Breast epithelium (tissue), 4 donors: ENCODE measurements around the gene ANXA6. TPM values are rescaled to one million over a fixed set of nuclear protein-coding genes. Genes with fewer than 3 reads are reported as not detected.
A peak's percentile ranks its signal among the peaks of the same experiment; 100 is the strongest.

Source experiments
- DNase-seq, 2 donors: peaks; one replicate each; pipeline ENCODE4 v3.0.0-alpha.2; 2019; ENCODE audit warnings: low spot score in 2 of 2
- H3K27ac ChIP-seq, 2 donors: fragments of 200-600 bp; sonication (generic) in 1 of 2; one replicate each; pipeline ENCODE4 v1.5.1; 2016 to 2019; ENCODE audit warnings: mild to moderate bottlenecking in 1 of 2
- H3K27me3 ChIP-seq, 2 donors: fragments of 200-600 bp; sonication (generic) in 1 of 2; one replicate each; pipeline versions ENCODE4 v1.5.1 to v1.6.0; 2017 to 2019; ENCODE audit warnings: control low read depth in 1 of 2, mild to moderate bottlenecking in 1 of 2
- H3K36me3 ChIP-seq: fragments of 200-600 bp; one replicate; pipeline ENCODE4 v1.5.1; 2019
- H3K4me1 ChIP-seq, 2 donors: fragments of 200-600 bp; sonication (generic); one replicate each; pipeline ENCODE4 v1.5.1; 2016 to 2019; ENCODE audit warnings: control low read depth in 1 of 2
- H3K4me3 ChIP-seq, 3 donors: fragments of 200-600 bp; sonication (generic); 1 replicate in 2 of 3; 2 replicates in 1 of 3; pipeline ENCODE4 v1.5.1; 2016 to 2019; ENCODE audit warnings: mild to moderate bottlenecking in 3 of 3, moderate library complexity in 2 of 3
- H3K9me3 ChIP-seq, 2 donors: fragments of 200-600 bp; sonication (generic) in 1 of 2; one replicate each; pipeline ENCODE4 v1.5.1; 2016 to 2019; ENCODE audit warnings: control low read depth in 1 of 2
- POLR2A ChIP-seq: fragments of 450-650 bp; IDR thresholded peaks from one replicate; pipeline ENCODE4 v1.6.1; 2016; ENCODE audit warnings: antibody characterized with exemption, mild to moderate bottlenecking, moderate library complexity
- POLR2AphosphoS5 ChIP-seq, 3 donors: sonication (generic); formaldehyde crosslinking; IDR thresholded peaks; one replicate each; pipeline ENCODE4 v1.6.1; 2017; ENCODE audit warnings: antibody characterized with exemption in 3 of 3
- intact Hi-C: fragments of 100-400 bp; cut with DNase I; formaldehyde crosslinking; loops from one replicate; pipeline ENCODE4 v1.15.1; 2023; ENCODE audit warnings: low total_unique reads
- total RNA-seq, 3 donors: library from RNA; depleted of rRNA; stranded (reverse); fragments of >200 nt; gene quantifications; one replicate each; pipeline ENCODE4 v1.1.0, GENCODE V29; 2016
- TF ChIP-seq, protein P1 (sequence below), 3 donors: fragments of 450-650 bp; IDR thresholded peaks; one replicate each; pipeline ENCODE4 v1.5.1; 2016 to 2017; ENCODE audit warnings: antibody characterized with exemption in 3 of 3, mild to moderate bottlenecking in 3 of 3, moderate library complexity in 3 of 3

The ANXA6 gene
- total RNA-seq, 3 donors from 2014 or later: 206 to 320 (median 276) TPM

DNA sequence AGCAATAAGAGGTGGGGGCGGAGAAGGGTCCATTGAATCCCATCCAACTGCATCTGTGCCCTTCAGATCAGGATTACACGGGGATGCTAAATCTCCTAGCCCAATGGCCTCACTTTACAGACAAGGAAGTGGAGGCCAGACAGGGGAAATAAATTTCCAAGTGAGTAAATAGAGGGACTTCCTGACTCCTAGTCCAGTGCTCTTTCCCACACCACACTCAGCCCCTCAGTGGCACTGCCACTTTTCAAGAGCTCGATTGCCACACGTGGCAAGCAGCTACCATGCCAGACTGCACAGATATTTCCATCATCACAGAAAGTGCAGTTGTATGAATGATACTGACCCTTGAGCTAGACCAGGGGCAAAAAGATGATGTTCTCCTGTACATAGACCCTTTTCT, 68.6 kb downstream of the ANXA6 start:
- Histone ChIP-seq H3K27ac (no peak overlapping the region), H3K36me3 (no peaks in the 10 kb centered on the region), H3K9me3 (no peaks in the 10 kb centered on the region), H3K4me1 (peaks cover 2 to 7% of the 10 kb centered on the region in 2 donors), H3K27me3 (no peaks in the 10 kb centered on the region), H3K4me3 (no peak overlapping the region)
- TF ChIP-seq POLR2A: no peak
- TF ChIP-seq, protein P1, sequence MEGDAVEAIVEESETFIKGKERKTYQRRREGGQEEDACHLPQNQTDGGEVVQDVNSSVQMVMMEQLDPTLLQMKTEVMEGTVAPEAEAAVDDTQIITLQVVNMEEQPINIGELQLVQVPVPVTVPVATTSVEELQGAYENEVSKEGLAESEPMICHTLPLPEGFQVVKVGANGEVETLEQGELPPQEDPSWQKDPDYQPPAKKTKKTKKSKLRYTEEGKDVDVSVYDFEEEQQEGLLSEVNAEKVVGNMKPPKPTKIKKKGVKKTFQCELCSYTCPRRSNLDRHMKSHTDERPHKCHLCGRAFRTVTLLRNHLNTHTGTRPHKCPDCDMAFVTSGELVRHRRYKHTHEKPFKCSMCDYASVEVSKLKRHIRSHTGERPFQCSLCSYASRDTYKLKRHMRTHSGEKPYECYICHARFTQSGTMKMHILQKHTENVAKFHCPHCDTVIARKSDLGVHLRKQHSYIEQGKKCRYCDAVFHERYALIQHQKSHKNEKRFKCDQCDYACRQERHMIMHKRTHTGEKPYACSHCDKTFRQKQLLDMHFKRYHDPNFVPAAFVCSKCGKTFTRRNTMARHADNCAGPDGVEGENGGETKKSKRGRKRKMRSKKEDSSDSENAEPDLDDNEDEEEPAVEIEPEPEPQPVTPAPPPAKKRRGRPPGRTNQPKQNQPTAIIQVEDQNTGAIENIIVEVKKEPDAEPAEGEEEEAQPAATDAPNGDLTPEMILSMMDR (IDR thresholded peaks at IDR 0.05): no peak
- no peak for TF ChIP-seq POLR2AphosphoS5 (IDR thresholded peaks at IDR 0.05)
- intact Hi-C loops: no loop called here
- no peak for DNase-seq

DNA sequence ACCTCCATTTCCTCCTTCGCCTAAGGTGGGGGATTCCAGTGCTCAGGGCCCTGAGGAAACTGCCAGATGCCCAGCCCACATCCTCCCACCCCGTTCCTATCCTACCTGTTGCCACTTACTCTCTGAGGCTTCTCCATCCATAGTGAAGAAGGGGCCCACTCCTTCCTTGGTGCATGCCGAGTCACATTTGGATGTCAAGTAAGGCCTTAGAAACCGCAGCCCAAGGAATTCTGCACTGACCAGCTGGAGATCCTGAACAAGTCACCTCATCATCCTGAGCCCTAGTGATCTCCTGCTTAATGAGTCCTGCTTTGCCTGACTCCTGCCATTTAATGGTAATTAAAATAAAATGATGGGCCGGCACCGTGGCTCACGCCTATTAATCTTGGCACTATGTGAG, 70.1 kb downstream of the ANXA6 start:
- H3K27ac ChIP-seq: no peak overlapping the region
- no peak for DNase-seq
- H3K9me3 ChIP-seq: no peaks in the 10 kb centered on the region
- no peak overlapping the region for H3K4me3 ChIP-seq
- H3K36me3 ChIP-seq: no peaks in the 10 kb centered on the region
- TF ChIP-seq POLR2A: no peak
- no peak for TF ChIP-seq POLR2AphosphoS5 (IDR thresholded peaks at IDR 0.05)
- TF ChIP-seq, protein P1 (IDR thresholded peaks at IDR 0.05): no peak
- H3K4me1 ChIP-seq: peaks cover 0 to 9% of the 10 kb centered on the region in 2 donors
- intact Hi-C loops: no loop called here
- H3K27me3 ChIP-seq: no peaks in the 10 kb centered on the region

DNA sequence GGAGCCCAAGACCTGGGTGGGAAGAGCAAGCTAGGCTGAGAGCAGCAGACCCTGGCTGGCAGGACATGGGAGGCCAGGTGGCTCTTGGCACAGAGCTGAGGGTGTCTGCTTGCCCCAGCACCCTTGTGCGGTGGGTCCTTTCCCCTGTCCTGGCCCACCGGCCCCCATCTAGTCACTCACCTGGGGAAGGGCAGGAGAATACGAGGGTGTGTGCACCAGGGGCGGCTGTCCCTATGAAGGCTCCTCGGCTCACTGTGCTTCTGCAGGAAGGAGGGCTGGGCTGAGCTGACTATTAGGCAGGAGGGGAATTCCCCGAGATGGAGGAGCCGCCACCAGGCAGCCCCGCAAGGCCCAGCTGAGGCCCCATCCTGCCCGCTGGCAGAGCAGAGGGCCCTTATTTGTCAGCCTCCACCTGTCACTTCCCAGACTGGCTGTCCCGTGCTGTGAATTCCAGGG, 70.6 kb downstream of the ANXA6 start:
- Histone ChIP-seq H3K4me3 (no peak overlapping the region), H3K27ac (peak overlapping the region; percentile 81 to 90), H3K36me3 (no peaks in the 10 kb centered on the region), H3K27me3 (no peaks in the 10 kb centered on the region), H3K4me1 (peaks cover 0 to 15% of the 10 kb centered on the region in 2 donors), H3K9me3 (no peaks in the 10 kb centered on the region)
- TF ChIP-seq, protein P1 (IDR thresholded peaks at IDR 0.05): no peak
- no peak for TF ChIP-seq POLR2A
- no peak for TF ChIP-seq POLR2AphosphoS5 (IDR thresholded peaks at IDR 0.05)
- DNase-seq: no peak
- intact Hi-C loops: no loop called here

DNA sequence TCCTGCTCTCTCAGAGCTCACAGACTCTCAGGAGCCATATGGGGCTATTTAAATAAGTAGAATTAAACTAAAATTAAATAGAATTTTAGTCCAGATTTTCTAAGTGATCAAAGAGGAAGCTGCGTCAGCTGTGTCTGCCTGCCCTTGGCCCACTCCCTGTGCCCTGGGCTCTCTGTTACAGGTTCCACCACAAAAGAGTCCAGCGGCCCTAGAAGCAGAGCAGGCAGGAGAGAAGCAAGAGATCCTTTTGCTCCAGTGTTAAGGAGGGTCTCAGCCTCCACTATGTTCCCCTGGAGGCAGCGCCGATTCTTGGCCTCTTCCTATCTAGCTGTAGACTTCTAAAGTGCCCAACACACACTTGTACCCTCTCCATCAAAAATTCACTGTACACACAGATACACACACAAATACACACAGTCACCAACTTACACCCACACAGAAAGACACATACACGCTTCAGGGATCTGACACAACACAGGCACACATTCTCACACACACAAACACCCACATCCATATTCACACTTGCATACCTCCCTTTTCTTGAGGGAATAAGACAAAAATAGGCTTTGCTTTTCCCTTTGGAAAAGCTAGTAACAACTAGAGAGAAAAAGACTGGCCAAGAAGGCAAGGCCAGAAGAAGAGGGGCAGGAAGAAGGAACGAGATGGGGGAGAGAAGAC, 71.2 kb downstream of the ANXA6 start:
- TF ChIP-seq POLR2A (no peak), POLR2AphosphoS5 (IDR thresholded peaks at IDR 0.05) (no peak)
- TF ChIP-seq, protein P1 (IDR thresholded peaks at IDR 0.05): no peak
- intact Hi-C loops: no loop called here
- Histone ChIP-seq H3K9me3 (no peaks in the 10 kb centered on the region), H3K36me3 (no peaks in the 10 kb centered on the region), H3K27me3 (no peaks in the 10 kb centered on the region), H3K4me1 (peaks cover 0 to 16% of the 10 kb centered on the region in 2 donors), H3K4me3 (no peak overlapping the region), H3K27ac (peak overlapping the region; percentile 81 to 90)
- no peak for DNase-seq

DNA sequence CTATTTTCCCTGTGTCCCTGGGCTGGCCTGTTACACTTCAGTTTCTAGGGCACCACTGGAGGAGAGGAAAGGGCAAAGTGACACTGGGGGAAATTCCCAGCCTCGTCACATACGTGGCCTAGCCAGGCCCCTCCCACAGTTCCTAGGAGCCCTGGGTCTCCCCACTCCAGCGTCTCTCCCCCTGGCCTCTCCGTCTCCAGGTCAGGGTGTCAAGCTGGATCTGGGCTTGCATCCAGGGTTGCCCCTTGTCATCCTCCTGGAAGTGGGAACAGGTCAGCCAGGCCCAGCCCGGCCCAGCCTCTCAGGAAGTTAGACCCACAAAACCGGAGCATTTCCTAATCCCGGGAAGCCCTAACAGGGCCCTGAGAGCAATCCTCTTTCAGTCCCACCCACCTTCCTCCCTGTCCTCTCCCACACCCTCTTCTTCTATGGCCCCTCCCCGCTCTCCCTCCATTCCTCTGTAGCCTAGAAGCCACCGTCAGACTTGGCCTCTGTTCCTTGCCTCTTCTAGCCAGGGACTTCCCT, 72.0 kb downstream of the ANXA6 start:
- intact Hi-C loops: no loop called here
- peak overlapping the region in 1 of 3 donors; percentile 30 for H3K4me3 ChIP-seq
- H3K4me1 ChIP-seq: peaks cover 0 to 16% of the 10 kb centered on the region in 2 donors

More for the DNA sequence above, 72.0 kb downstream of the ANXA6 start:
- DNase-seq: peak in 1 of 2 donors; percentile 51
- no peak for TF ChIP-seq POLR2A
- peak in 1 of 3 donors; percentile 9 for TF ChIP-seq POLR2AphosphoS5 (IDR thresholded peaks at IDR 0.05)
- TF ChIP-seq, protein P1 (IDR thresholded peaks at IDR 0.05): no peak
- Histone ChIP-seq H3K9me3 (no peaks in the 10 kb centered on the region), H3K36me3 (no peaks in the 10 kb centered on the region), H3K27ac (peak overlapping the region; percentile 81 to 90), H3K27me3 (no peaks in the 10 kb centered on the region)
